Activated CD8-positive, alpha-beta memory T cell treated with anti-CD3 and anti-CD28 coated beads for 48 hours (primary cell): Measurements from ENCODE around the gene PREX1.

Experiments used
- DNase-seq, 3 experiments: peaks; one replicate each; pipeline ENCODE4 v3.0.0-alpha.2; 2020; ENCODE audit warnings: low read depth in 2 of 3, low spot score in 2 of 3

PREX1 gene

GRCh38 chr20:48644286-48644828 is 183.4 kb downstream of the PREX1 start:
- no peak for DNase-seq

GRCh38 chr20:48642105-48642880 is 185.5 kb downstream of the PREX1 start:
- no peak for DNase-seq

GRCh38 chr20:48640871-48641270 is 186.9 kb downstream of the PREX1 start:
- no peak for DNase-seq

- DNase-seq = no peak
Measured at GRCh38 chr20:48639899-48640298, 187.9 kb downstream of the PREX1 start.

- no peak for DNase-seq
Measured at GRCh38 chr20:48638546-48638945, 189.3 kb downstream of the PREX1 start.

- DNase-seq = no peak
Measured at GRCh38 chr20:48637461-48637860, 190.3 kb downstream of the PREX1 start.

- no peak for DNase-seq
Measured at GRCh38 chr20:48636301-48636700, 191.5 kb downstream of the PREX1 start.

GRCh38 chr20:48635791-48636267 is 192.0 kb downstream of the PREX1 start:
- DNase-seq = peak in 2 of 3 experiments; percentile 33 to 65

- DNase-seq = no peak
Measured at GRCh38 chr20:48635361-48635760, 192.4 kb downstream of the PREX1 start.

- no peak for DNase-seq
Measured at GRCh38 chr20:48634641-48635040, 193.2 kb downstream of the PREX1 start.

- no peak for DNase-seq
Measured at GRCh38 chr20:48633620-48634257, 194.1 kb downstream of the PREX1 start.

GRCh38 chr20:48632825-48633619 is 194.8 kb downstream of the PREX1 start:
- no peak for DNase-seq

GRCh38 chr20:48632017-48632824 is 195.6 kb downstream of the PREX1 start:
- DNase-seq = no peak

- no peak for DNase-seq
Measured at GRCh38 chr20:48631114-48632016, 196.4 kb downstream of the PREX1 start.

GRCh38 chr20:48630342-48631075 is 197.3 kb downstream of the PREX1 start:
- DNase-seq = no peak

- no peak for DNase-seq
Measured at GRCh38 chr20:48629960-48630315, 197.9 kb downstream of the PREX1 start.

GRCh38 chr20:48629069-48629959 is 198.5 kb downstream of the PREX1 start:
- DNase-seq = no peak

- DNase-seq = no peak
Measured at GRCh38 chr20:48627737-48628128, 200.1 kb downstream of the PREX1 start.
